ENCODE measurements around the gene AFF3.
"Not testable (repeated sequence)": the region's sequence is repeated elsewhere in the genome, so short reads cannot be mapped to it uniquely, and the experiment has no call there.

DNA sequence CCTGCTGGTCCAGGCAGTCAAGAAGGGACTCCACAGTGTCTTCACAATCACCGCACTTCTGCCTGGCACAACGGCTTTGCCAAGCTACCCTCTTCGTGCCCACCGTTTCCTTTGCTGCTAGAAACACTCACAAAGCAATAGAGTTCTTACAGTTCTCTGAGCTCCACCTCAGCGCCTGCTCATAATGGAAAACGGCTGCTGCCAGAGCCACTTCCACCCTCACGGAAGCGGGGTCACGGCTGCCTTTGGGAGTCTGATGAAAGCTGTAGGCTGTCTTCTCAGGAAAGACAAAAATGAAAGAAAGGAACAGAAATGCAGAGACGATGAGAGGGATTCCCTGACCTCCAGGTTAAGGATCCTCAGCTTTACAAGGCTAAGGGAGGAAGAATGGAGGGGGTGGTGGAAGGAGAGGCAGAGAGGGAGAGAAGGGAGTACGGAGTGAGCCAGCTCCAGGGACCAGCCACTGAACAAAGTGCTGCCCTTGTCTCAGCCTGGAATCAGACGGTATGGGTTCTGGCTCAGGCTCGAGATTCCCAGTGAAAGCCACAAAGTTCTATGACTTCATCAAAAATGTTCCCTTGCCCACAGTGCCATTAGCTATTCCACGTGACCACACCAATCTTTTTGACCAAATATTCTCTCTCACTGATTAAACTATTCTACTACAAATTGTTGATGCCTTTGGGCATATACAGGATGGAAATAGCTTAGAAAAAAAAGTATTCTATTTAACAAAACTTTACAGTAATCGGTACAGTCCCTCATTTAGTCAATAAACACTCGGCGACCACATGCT lies 58.8 kb downstream of the AFF3 start:
- TF ChIP-seq, protein P1, sequence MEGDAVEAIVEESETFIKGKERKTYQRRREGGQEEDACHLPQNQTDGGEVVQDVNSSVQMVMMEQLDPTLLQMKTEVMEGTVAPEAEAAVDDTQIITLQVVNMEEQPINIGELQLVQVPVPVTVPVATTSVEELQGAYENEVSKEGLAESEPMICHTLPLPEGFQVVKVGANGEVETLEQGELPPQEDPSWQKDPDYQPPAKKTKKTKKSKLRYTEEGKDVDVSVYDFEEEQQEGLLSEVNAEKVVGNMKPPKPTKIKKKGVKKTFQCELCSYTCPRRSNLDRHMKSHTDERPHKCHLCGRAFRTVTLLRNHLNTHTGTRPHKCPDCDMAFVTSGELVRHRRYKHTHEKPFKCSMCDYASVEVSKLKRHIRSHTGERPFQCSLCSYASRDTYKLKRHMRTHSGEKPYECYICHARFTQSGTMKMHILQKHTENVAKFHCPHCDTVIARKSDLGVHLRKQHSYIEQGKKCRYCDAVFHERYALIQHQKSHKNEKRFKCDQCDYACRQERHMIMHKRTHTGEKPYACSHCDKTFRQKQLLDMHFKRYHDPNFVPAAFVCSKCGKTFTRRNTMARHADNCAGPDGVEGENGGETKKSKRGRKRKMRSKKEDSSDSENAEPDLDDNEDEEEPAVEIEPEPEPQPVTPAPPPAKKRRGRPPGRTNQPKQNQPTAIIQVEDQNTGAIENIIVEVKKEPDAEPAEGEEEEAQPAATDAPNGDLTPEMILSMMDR (IDR thresholded peaks at IDR 0.05): not testable (repeated sequence)
- TF ChIP-seq POLR2A (IDR thresholded peaks at IDR 0.05): not testable (repeated sequence)
